Thyroid gland (tissue), 4 donors: Measurements from ENCODE around the gene GPRIN3.

Experiments used
- POLR2A ChIP-seq, 2 donors: fragments of 450-650 bp; IDR thresholded peaks; one replicate each; pipeline ENCODE4 v1.6.1; 2017; ENCODE audit warnings: antibody characterized with exemption in 2 of 2, mild to moderate bottlenecking in 2 of 2, moderate library complexity in 1 of 2
- TF ChIP-seq, protein P1 (sequence below), 6 experiments: fragments of 200-600 bp in 3 of 6; fragments of 450-650 bp in 3 of 6; sonication (generic) in 3 of 6; IDR thresholded peaks; one replicate each; pipeline ENCODE4 v1.5.1; 2016 to 2019; ENCODE audit warnings: antibody characterized with exemption in 6 of 6, mild to moderate bottlenecking in 2 of 6, inconsistent platforms in 1 of 6, moderate library complexity in 1 of 6

DNA sequence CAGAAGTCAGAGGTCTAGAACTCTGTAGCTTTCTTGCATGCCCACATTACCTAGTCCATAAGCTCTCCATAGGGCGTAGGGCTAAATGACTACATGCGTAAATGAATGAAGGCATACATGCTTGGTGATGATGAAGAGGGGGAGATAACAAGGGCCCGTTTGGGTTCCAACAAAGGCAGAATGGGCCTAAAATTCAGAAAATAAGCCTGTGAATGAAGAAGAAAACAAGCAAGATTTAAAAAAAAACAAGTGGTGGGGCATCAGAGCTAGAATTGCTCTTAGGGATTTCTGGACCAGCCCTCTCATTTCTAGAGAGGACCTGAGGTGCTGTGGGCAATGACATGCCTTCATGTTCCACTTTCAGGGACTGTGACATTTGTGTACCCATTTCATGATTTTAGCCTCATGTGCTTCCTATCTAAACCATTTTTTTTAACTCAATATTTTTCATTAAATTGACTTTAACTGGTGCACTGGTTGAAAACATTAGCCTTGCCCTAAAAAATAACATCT, 12.1 kb downstream of the GPRIN3 start:
- TF ChIP-seq POLR2A (IDR thresholded peaks at IDR 0.05) = no peak
- TF ChIP-seq, protein P1, sequence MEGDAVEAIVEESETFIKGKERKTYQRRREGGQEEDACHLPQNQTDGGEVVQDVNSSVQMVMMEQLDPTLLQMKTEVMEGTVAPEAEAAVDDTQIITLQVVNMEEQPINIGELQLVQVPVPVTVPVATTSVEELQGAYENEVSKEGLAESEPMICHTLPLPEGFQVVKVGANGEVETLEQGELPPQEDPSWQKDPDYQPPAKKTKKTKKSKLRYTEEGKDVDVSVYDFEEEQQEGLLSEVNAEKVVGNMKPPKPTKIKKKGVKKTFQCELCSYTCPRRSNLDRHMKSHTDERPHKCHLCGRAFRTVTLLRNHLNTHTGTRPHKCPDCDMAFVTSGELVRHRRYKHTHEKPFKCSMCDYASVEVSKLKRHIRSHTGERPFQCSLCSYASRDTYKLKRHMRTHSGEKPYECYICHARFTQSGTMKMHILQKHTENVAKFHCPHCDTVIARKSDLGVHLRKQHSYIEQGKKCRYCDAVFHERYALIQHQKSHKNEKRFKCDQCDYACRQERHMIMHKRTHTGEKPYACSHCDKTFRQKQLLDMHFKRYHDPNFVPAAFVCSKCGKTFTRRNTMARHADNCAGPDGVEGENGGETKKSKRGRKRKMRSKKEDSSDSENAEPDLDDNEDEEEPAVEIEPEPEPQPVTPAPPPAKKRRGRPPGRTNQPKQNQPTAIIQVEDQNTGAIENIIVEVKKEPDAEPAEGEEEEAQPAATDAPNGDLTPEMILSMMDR (IDR thresholded peaks at IDR 0.05) = no peak
